K562 (cell line): ENCODE results near the gene PAQR4. TPM values are rescaled to one million over a fixed set of nuclear protein-coding genes. Genes with fewer than 3 reads are reported as not detected.
A peak's percentile ranks its signal among the peaks of the same experiment; 100 is the strongest.

Experiments used
- ATAC-seq: fragments of 200-7000 bp; cut with Tn5 transposase; 3 replicates; pipeline ENCODE4 v1.9.1; 2020; ENCODE audit warnings: moderate library complexity
- BruUV-seq: library from RNA; stranded (reverse); fragments of 400-500 nt; replicated peaks from 2 replicates; lab custom pipeline; 2021; lab: Mats Ljungman, UMichigan
- CTCF ChIA-PET: fragments of 300-600 bp; formaldehyde crosslinking; extraction: SDS; loops from one replicate; lab custom pipeline; 2021; ENCODE audit warnings: low intra/inter-chr PET ratio; lab: Yijun Ruan, JAX
- POLR2A ChIA-PET: fragments of 300-600, 350-650 bp; sonication (Branson Sonifier 250); formaldehyde crosslinking; extraction: SDS; loops from one replicate; lab custom pipeline; 2021; ENCODE audit warnings: antibody characterized with exemption, inconsistent platforms; lab: Yijun Ruan, JAX
- DNase-seq, 4 experiments: peaks; one replicate each; pipeline versions ENCODE4 v3.0.0 to v3.0.0-alpha.2; 2011 to 2018; ENCODE audit warnings: low spot score in 3 of 4, mixed read lengths in 3 of 4; ENCODE audit errors: extremely low read depth in 1 of 4
- FAIRE-seq: peaks from 2 replicates; lab custom pipeline; 2011; peaks lifted over from hg19 to GRCh38; lab: Jason Lieb, UNC
- H2AFZ ChIP-seq: 2 replicates; pipeline ENCODE4 v1.6.0; 2011; ENCODE audit warnings: low read depth, low read length, control low read depth, inconsistent platforms
- H3K27ac ChIP-seq: fragments of 200-600 bp; 3 replicates; pipeline ENCODE4 v1.8.0; 2011; ENCODE audit warnings: low read depth, mild to moderate bottlenecking, control low read depth, inconsistent platforms, low read length, moderate library complexity, mixed read lengths; ENCODE audit errors: extremely low read depth
- H3K27me3 ChIP-seq, 2 experiments: fragments of 300-600 bp in 1 of 2; 2 replicates in 1 of 2; 3 replicates in 1 of 2; pipeline versions ENCODE4 v1.6.0 to v1.8.0; 2011; ENCODE audit warnings: inconsistent platforms in 2 of 2, low read length in 2 of 2, mild to moderate bottlenecking in 1 of 2, mixed read lengths in 1 of 2, moderate library complexity in 1 of 2; ENCODE audit not compliant: control insufficient read depth in 2 of 2, insufficient read depth in 2 of 2
- H3K36me3 ChIP-seq: fragments of 300-600 bp; 3 replicates; pipeline ENCODE4 v1.8.0; 2011; ENCODE audit warnings: mild to moderate bottlenecking, low read length, inconsistent platforms; ENCODE audit not compliant: control insufficient read depth, insufficient read depth
- H3K4me1 ChIP-seq, 2 experiments: fragments of 200-600 bp in 1 of 2; replicated peaks in 1 of 2; 2 replicates in 1 of 2; 3 replicates in 1 of 2; pipeline versions ENCODE4 v1.5.1 to v1.8.0; 2011; ENCODE audit warnings: inconsistent platforms in 2 of 2, low read length in 2 of 2, mild to moderate bottlenecking in 1 of 2, mixed read lengths in 1 of 2, moderate library complexity in 1 of 2; ENCODE audit not compliant: control insufficient read depth in 2 of 2, insufficient read depth in 2 of 2
- H3K4me2 ChIP-seq: 2 replicates; pipeline ENCODE4 v1.6.1; 2011; ENCODE audit warnings: low read length, control low read depth, inconsistent platforms, mixed read lengths; ENCODE audit not compliant: insufficient read depth
- H3K4me3 ChIP-seq: fragments of 200-600 bp; sonication (generic), shearing (Covaris generic); 2 replicates; pipeline ENCODE4 v1.5.1; 2016; ENCODE audit warnings: control low read depth, inconsistent platforms
- H3K79me2 ChIP-seq: fragments of 200-600 bp; 3 replicates; pipeline ENCODE4 v1.8.0; 2011; ENCODE audit warnings: low read length, inconsistent platforms; ENCODE audit not compliant: control insufficient read depth, insufficient read depth
- H3K9ac ChIP-seq, 2 experiments: 2 replicates each; pipeline versions ENCODE4 v1.6.0 to v1.6.1; 2011; ENCODE audit warnings: low read depth in 2 of 2, low read length in 2 of 2, control low read depth in 1 of 2, inconsistent platforms in 1 of 2, mild to moderate bottlenecking in 1 of 2, mixed read lengths in 1 of 2; ENCODE audit not compliant: insufficient read depth in 1 of 2
- H3K9me1 ChIP-seq: one replicate; pipeline ENCODE4 v1.6.0; 2011; ENCODE audit warnings: inconsistent platforms, mild to moderate bottlenecking, low read length, moderate library complexity; ENCODE audit not compliant: control insufficient read depth, insufficient read depth
- H3K9me3 ChIP-seq: replicated peaks from 2 replicates; pipeline ENCODE4 v1.5.1; 2011; ENCODE audit warnings: low read depth, low read length, inconsistent platforms; ENCODE audit not compliant: control insufficient read depth, insufficient read depth
- H4K20me1 ChIP-seq: replicated peaks from 2 replicates; pipeline ENCODE4 v1.6.1; 2011; ENCODE audit warnings: low read length, inconsistent platforms, mixed read lengths; ENCODE audit not compliant: control insufficient read depth, insufficient read depth
- ATF7 ChIP-seq: fragments of 450-650 bp; IDR thresholded peaks from 2 replicates; pipeline ENCODE4 v1.7.1; 2014; ENCODE audit warnings: mild to moderate bottlenecking, moderate library complexity
- BDP1 ChIP-seq: IDR thresholded peaks from 3 replicates; pipeline ENCODE4 v1.6.1; 2011; ENCODE audit not compliant: insufficient read length, insufficient read depth
- BRD4 ChIP-seq: fragments of 200-600 bp; sonication (generic); IDR thresholded peaks from 2 replicates; pipeline ENCODE4 v1.6.1; 2017; ENCODE audit warnings: inconsistent platforms
- CHD2 ChIP-seq: IDR thresholded peaks from 2 replicates; pipeline ENCODE4 v1.6.1; 2011; ENCODE audit warnings: low read depth, low read length
- HMGN3 ChIP-seq: IDR thresholded peaks from 2 replicates; pipeline ENCODE4 v1.6.1; 2011; ENCODE audit warnings: borderline replicate concordance, low read depth, mild to moderate bottlenecking, mixed read lengths, low read length; ENCODE audit not compliant: insufficient read length; ENCODE audit errors: extremely low read depth
- L3MBTL2 ChIP-seq: fragments of 450-650 bp; IDR thresholded peaks from 2 replicates; pipeline ENCODE4 v1.6.1; 2016; ENCODE audit warnings: mild to moderate bottlenecking, moderate library complexity
- SP1 ChIP-seq: sonication (generic); formaldehyde crosslinking; IDR thresholded peaks from 2 replicates; pipeline ENCODE4 v1.8.1; 2022; ENCODE audit warnings: mild to moderate bottlenecking, missing genetic modification reagents
- ZKSCAN1 ChIP-seq: fragments of 150-350 bp; IDR thresholded peaks from 2 replicates; pipeline ENCODE4 v1.6.1; 2016; ENCODE audit warnings: low read depth, low read length
- ZNF445 ChIP-seq: fragments of 250-450 bp; sonication (Bioruptor Pico); IDR thresholded peaks from 2 replicates; pipeline ENCODE4 v1.4.0; 2020; ENCODE audit warnings: low read depth, mild to moderate bottlenecking, moderate library complexity
- WGBS: fragments of 100-300 bp; shearing (Covaris generic); methylation state at CpG from one replicate; pipeline ENCODE4 v1.1.6; 2016; ENCODE audit warnings: low coverage, mixed read lengths; ENCODE audit not compliant: insufficient coverage; ENCODE audit errors: missing lambda C conversion rate; 5-methylcytosine and 5-hydroxymethylcytosine counted together
- in situ Hi-C: fragments of 300-500 bp; cut with MboI; formaldehyde crosslinking; loops from 4 replicates; pipeline ENCODE4 v1.15.0; 2018; ENCODE audit warnings: inconsistent platforms, mixed read lengths
- intact Hi-C: fragments of 100-400 bp; cut with micrococcal nuclease; formaldehyde crosslinking; loops from 2 replicates; pipeline ENCODE4 v1.14.2; 2022
- polyA plus RNA-seq, 8 experiments: library from polyadenylated mRNA; depleted of rRNA in 4 of 8; stranded (reverse) in 5 of 8; unstranded in 3 of 8; fragments of >200 nt; fragmentation: Nextera tagmentation in 2 of 8; fragmentation: Illumina TruSeq in 1 of 8; extraction: Ambion mirVana in 2 of 8; extraction: Trizol in 1 of 8; gene quantifications; 2 replicates each; pipeline versions ENCODE4 v1.2.1 to v1.2.3, GENCODE V29; 2011 to 2014; ENCODE audit warnings: inconsistent platforms in 1 of 8, missing spikeins in 1 of 8
- total RNA-seq, 7 experiments: library from RNA; depleted of rRNA in 6 of 7; stranded (reverse); fragments of >200 nt in 6 of 7; fragmentation: Illumina TruSeq in 2 of 7; extraction: Trizol in 2 of 7; gene quantifications; 2 replicates each; pipeline versions ENCODE4 v1.2.1 to v1.2.3, GENCODE V29; 2011 to 2021; ENCODE audit warnings: low replicate concordance in 1 of 7
- TF ChIP-seq, protein P1 (sequence below): fragments of 200-400 bp; formaldehyde crosslinking; IDR thresholded peaks from 2 replicates; pipeline ENCODE4 v1.6.1; 2017; ENCODE audit warnings: mild to moderate bottlenecking, low read depth, low read length, moderate library complexity
- TF ChIP-seq, protein P2 (sequence below), 2 experiments: fragments of 150-350 bp in 1 of 2; IDR thresholded peaks; 2 replicates each; pipeline ENCODE4 v1.6.1; 2012 to 2016; ENCODE audit warnings: low read depth in 2 of 2, low read length in 2 of 2, mild to moderate bottlenecking in 1 of 2, moderate library complexity in 1 of 2

Gene PAQR4
- total and polyA plus RNA-seq, 9 of the 15 experiments (the other 6 are each of a cell fraction or from before 2014, with no cell fraction given), result 0.62 to 40.4 (median 19.5) TPM

DNA sequence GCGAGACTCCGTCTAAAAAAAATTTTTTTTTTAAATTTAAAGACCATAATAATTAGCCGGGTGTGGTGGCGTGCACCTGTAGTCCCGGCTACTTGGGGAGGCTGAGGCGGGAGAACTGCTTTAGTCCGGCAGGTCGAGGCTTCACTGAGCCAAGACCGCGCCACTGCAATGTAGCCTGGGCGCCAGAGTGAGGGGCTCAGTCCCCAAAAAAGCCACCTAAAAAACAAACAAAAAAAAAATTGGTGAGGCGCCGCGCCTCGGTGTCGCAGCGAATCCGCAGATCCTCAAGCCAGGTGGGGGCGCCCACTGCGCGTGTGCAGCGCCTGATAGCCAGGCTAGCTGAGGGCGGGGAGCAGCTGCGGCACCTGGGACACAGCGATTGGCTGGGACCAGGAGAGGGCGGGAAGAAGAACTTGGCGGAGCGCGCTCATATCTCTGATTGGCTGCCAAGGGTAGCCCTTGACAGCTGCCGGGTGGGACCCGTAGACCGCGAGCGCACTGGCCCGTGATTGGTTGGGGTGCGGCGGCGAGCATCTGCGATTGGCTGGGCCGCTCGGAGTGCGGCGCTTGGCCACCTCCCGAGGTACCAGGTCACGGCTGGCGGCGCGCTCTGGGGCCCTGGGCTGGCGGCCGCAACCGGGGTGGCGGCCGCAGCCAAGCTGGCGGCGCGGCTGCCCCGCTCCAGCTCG is 34.6 kb downstream of the PAQR4 start:
- 5% methylated on average over 51 of the region's 58 CpGs for WGBS
- Histone ChIP-seq H3K4me3 (peak overlapping the region; percentile 50; the same call in 1 of the 2 replicates), H3K79me2 (peaks cover 22% of the 10 kb centered on the region), H3K4me1 (peaks cover 28 to 55% of the 10 kb centered on the region in 2 experiments), H3K4me2 (no peak overlapping the region; the same call in 1 of the 2 replicates), H3K9me1 (no peaks in the 10 kb centered on the region), H4K20me1 (no peaks in the 10 kb centered on the region), H3K9ac (peak overlapping the region in 1 of 2 experiments; percentile 80; a peak in 2 of 4 replicates), H3K36me3 (peaks cover 3% of the 10 kb centered on the region; the same call in 2 of the 3 replicates), H3K27ac (no peak overlapping the region), H3K27me3 (no peaks in the 10 kb centered on the region), H2AFZ (peak overlapping the region; percentile 57), H3K9me3 (no peaks in the 10 kb centered on the region)
- peak; percentile 99 for FAIRE-seq
- peak; percentile 98 to 99 (median 99) for DNase-seq
- peak; percentile 92 for ATAC-seq
- no TSS peak for BruUV-seq
- intact Hi-C loops (loop anchor here (1.0 kb wide), 1 partner anchor 25 kb away; no protein-coding TSS in a partner anchor), in situ Hi-C loops (no loop called here)
- CTCF ChIA-PET, result interaction anchor here (0.9 to 1.6 kb wide), 3 partner anchors 24 to 55 kb away, joined by 3 to 6 read pairs (median 3); no protein-coding TSS in a partner anchor
- POLR2A ChIA-PET, result interaction anchor here (0.6 to 1.3 kb wide), 8 partner anchors 17 to 775 kb away, joined by 3 to 7 read pairs (median 4); partner anchors contain the start of genes PAQR4 and TNFRSF12A
- TF ChIP-seq HMGN3, result no peak
- TF ChIP-seq SP1, result peak; percentile 88
- peak; percentile 69 for TF ChIP-seq L3MBTL2
- TF ChIP-seq BDP1, result no peak
- peak; percentile 91 for TF ChIP-seq CHD2
- TF ChIP-seq ATF7, result peak; percentile 78
- TF ChIP-seq, protein P1, sequence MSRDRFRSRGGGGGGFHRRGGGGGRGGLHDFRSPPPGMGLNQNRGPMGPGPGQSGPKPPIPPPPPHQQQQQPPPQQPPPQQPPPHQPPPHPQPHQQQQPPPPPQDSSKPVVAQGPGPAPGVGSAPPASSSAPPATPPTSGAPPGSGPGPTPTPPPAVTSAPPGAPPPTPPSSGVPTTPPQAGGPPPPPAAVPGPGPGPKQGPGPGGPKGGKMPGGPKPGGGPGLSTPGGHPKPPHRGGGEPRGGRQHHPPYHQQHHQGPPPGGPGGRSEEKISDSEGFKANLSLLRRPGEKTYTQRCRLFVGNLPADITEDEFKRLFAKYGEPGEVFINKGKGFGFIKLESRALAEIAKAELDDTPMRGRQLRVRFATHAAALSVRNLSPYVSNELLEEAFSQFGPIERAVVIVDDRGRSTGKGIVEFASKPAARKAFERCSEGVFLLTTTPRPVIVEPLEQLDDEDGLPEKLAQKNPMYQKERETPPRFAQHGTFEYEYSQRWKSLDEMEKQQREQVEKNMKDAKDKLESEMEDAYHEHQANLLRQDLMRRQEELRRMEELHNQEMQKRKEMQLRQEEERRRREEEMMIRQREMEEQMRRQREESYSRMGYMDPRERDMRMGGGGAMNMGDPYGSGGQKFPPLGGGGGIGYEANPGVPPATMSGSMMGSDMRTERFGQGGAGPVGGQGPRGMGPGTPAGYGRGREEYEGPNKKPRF, result no peak
- TF ChIP-seq, protein P2, sequence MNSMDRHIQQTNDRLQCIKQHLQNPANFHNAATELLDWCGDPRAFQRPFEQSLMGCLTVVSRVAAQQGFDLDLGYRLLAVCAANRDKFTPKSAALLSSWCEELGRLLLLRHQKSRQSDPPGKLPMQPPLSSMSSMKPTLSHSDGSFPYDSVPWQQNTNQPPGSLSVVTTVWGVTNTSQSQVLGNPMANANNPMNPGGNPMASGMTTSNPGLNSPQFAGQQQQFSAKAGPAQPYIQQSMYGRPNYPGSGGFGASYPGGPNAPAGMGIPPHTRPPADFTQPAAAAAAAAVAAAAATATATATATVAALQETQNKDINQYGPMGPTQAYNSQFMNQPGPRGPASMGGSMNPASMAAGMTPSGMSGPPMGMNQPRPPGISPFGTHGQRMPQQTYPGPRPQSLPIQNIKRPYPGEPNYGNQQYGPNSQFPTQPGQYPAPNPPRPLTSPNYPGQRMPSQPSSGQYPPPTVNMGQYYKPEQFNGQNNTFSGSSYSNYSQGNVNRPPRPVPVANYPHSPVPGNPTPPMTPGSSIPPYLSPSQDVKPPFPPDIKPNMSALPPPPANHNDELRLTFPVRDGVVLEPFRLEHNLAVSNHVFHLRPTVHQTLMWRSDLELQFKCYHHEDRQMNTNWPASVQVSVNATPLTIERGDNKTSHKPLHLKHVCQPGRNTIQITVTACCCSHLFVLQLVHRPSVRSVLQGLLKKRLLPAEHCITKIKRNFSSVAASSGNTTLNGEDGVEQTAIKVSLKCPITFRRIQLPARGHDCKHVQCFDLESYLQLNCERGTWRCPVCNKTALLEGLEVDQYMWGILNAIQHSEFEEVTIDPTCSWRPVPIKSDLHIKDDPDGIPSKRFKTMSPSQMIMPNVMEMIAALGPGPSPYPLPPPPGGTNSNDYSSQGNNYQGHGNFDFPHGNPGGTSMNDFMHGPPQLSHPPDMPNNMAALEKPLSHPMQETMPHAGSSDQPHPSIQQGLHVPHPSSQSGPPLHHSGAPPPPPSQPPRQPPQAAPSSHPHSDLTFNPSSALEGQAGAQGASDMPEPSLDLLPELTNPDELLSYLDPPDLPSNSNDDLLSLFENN (IDR thresholded peaks at IDR 0.05; ENCODE audit: low read depth in 2 of 2, low read length in 2 of 2), result no peak; a peak in 1 of 4 replicates
- TF ChIP-seq ZKSCAN1, result peak; percentile 12; the same call in 1 of the 2 replicates
- no peak for TF ChIP-seq ZNF445
- no peak for TF ChIP-seq BRD4
